C4-2B (cell line): ENCODE results near the gene SUPT5H.

ENCODE experiments used
- H3K27ac ChIP-seq: fragments of 450-650 bp; 2 replicates; pipeline ENCODE4 v1.5.1; 2017
- CTCF ChIP-seq: fragments of 450-650 bp; conservative IDR thresholded peaks from 2 replicates; pipeline ENCODE4 v1.5.1; 2017; ENCODE audit warnings: mild to moderate bottlenecking
- ZFX ChIP-seq: fragments of 450-650 bp; IDR thresholded peaks from 2 replicates; pipeline ENCODE4 v1.6.1; 2017

The SUPT5H gene

GRCh38 chr19:39401549-39402345, 43.6 kb upstream of the SUPT5H start:
- no peak for TF ChIP-seq ZFX
- no peak for TF ChIP-seq CTCF
- peak overlapping the region; percentile 90 for H3K27ac ChIP-seq

GRCh38 chr19:39402346-39403300, 42.8 kb upstream of the SUPT5H start:
- no peak; the same call in 1 of the 2 replicates for TF ChIP-seq ZFX
- TF ChIP-seq CTCF: no peak
- peak overlapping the region; percentile 90 for H3K27ac ChIP-seq

GRCh38 chr19:39403331-39404312, 41.8 kb upstream of the SUPT5H start:
- peak overlapping the region; percentile 90 for H3K27ac ChIP-seq

GRCh38 chr19:39405261-39405957, 40.0 kb upstream of the SUPT5H start:
- no peak for TF ChIP-seq ZFX
- no peak for TF ChIP-seq CTCF
- no peak overlapping the region; the same call in 1 of the 2 replicates for H3K27ac ChIP-seq

More at GRCh38 chr19:39403331-39404312, 41.8 kb upstream of the SUPT5H start:
- TF ChIP-seq ZFX: no peak
- no peak for TF ChIP-seq CTCF

GRCh38 chr19:39405958-39406655, 39.3 kb upstream of the SUPT5H start:
- no peak for TF ChIP-seq ZFX
- peak overlapping the region; percentile 85 for H3K27ac ChIP-seq

- H3K27ac ChIP-seq: peak within 1 kb of the TSS; percentile 85
- no peak for TF ChIP-seq ZFX
- no peak for TF ChIP-seq CTCF
Measured at GRCh38 chr19:39406656-39407409, 38.5 kb upstream of the SUPT5H start, which contains the start of gene ZFP36. ZFP36 (plus strand) TSS chr19:39406847; CDS start chr19:39406905, 58 bp downstream.
